NCI-H2029 (cell line): ENCODE measurements around the gene ALOX12B.
"Not testable (repeated sequence)": the region's sequence is repeated elsewhere in the genome, so short reads cannot be mapped to it uniquely, and the experiment has no call there.

Source experiments
- DNase-seq: peaks from one replicate; lab custom pipeline; 2025; lab: John Stamatoyannopoulos, UW

Gene ALOX12B

DNA sequence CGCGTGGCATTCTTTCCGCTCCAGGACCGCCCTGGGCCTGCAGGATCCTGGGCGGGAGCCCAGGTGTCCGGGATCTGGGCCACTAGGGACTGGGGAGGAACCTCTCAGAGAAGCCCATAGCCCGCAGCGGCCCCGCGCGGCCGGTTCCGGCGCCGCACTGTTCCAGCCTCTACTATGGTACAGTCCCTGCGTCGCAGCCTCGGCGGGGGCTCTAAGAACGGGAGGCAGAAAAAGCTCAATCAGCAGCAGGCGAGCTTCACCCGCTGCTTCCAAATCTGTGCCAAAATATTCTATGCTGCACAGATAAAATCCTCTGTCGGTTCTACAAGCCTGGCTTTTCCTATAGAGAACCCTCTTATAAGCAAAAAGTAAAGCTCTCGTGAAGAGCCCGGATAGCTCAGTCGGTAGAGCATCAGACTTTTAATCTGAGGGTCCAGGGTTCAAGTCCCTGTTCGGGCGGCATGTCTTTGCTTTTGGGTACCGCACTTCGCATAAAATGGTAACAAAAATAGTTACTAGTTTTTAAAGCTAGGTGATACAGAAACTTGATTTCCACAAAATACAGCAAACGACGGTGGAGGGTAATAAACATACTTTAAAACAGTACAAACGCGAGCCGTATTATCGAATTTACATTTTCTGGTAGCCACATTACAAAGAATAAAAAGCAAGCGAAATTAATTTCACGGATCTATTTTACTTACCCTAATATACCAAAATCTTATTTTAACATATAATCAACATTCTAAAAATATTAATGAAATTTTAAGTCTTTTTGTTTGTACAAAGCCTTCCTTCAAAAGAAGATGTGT, 31.5 kb upstream of the ALOX12B start:
- peak; percentile 58 for DNase-seq

DNA sequence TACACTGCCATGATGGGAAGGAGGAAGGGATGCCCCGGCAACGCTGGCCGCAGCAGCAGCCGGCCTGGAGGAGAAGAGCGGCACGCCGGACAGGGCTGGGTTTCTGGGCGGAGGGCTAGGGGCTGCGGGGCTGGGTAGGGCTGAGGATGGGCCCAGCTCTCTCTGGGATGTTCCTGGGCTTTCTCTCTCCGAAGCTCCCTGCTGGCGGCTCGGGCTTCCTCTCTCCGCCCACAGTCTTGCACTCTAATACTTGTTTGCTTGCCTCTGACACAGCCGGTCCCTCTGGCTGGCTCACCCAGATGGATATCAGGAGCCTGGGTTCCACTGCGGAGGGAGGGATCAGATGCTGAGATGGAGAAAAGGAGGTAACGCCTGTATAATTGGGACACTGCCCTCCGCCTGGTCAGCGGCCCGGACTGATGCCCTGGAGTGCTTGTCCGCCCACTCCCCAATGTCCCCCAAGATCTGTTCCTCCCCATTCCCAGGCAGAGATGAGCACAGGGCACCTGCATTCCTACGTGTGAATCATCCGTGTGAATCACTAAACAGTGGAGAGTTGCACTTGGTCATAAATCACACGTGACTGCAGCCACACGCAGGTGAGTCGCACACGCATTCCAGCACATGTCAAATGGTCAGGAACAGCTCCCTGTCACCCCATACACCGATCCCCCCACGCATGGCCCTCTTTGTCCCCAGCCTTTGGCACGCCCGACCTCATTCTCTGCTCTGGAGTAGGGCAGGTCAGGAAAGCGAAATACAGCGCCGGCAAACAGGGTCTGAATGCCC, 30.7 kb upstream of the ALOX12B start, which contains the start of gene ALOXE3:
ALOXE3 (minus strand) TSS at position 535 of the 789 bp plus-strand sequence; CDS start at position 11, 524 bp downstream.
- DNase-seq: no peak

DNA sequence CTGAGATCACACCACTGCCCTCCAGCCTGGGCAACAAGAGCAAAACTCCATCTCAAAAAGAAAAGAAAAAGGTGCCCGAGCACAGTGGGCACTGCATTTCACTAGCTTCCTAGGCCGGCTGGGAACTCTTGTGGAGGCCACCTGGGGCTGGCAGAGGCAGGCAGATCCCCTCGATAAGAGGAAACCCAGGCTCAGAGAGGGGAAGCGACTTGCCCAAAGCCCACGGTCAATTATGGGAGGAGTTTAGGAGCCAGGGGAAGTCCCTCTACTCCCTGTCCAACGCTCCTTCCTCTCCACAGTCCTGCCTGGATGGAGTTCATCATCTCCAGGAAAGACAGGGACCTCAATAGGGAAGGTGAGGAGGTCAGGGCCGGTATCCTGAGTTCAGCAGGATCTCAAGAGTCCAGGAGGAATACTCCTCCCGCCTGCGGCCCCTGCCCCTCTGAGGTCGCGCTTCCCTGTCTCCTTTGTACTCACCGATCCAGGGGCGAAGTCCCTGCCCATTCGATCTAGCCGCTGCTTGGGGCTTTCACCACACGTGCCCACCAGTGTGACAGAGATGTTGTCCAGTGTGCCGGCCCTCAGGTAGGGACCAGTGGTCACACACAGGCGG, 30.0 kb upstream of the ALOX12B start:
- no peak for DNase-seq

GRCh38 chr17:8116776-8117175, 29.3 kb upstream of the ALOX12B start:
- DNase-seq: no peak

DNA sequence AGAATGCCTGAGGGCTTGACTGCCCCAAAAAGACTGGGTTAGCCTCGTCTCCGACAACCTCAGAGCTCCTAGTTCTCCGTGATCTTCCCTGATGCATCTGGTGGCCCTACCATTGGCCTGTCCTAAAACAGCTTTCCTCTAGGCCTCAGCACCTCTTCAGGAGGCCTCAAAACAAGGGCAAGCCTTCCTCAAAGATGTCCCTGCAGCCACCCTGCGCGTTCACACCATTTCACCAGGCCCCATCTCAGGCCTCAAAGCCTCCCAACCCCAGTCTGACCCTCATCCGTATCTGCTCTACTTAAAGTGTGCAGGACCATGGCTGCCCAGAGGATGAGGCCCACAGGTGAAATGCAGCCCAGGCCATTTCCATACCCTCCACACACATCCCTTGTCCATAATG, 23.4 kb upstream of the ALOX12B start:
- DNase-seq: no peak

- DNase-seq: no peak
Measured at GRCh38 chr17:8110456-8110804, 22.9 kb upstream of the ALOX12B start.

DNA sequence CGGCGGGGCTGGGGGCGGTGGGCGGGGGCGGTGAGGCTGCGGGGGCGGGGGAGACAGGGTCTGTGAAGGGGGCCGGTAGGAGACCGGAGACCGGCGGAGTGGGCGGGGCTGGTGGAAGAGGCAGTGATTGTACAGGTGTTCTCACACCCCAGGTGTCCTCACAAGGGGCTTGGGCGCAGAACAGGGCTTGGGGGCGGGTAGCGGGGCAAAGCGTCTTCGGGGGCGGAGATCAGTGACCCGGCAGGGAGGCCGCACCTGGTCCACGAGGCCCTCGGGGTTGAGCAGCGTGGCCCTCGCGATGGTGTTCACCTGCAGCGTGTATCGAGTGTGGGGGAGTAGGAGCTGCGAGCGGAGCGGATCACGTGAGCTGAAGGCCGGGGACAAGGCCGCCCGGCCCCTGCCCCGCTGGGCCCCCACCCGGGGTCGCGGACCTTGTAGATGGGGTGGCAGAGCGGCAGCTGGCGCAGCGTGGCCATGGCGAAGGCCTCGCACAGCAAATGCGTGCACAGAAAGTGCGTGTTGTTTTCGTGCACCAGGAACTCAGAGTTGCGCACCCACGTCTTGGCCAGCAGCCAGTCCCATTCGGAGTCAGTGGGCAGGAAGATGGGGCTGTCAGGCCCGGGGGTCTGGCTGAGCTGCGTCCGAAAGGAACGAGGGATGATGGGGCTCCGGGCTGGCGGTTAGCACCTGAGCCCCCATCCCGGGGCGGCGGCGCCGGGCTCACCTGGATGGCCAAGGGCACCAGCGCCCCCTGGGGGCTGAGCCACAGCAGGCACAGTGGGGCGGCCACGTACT, 22.3 kb upstream of the ALOX12B start:
- DNase-seq: peak; percentile 11

DNA sequence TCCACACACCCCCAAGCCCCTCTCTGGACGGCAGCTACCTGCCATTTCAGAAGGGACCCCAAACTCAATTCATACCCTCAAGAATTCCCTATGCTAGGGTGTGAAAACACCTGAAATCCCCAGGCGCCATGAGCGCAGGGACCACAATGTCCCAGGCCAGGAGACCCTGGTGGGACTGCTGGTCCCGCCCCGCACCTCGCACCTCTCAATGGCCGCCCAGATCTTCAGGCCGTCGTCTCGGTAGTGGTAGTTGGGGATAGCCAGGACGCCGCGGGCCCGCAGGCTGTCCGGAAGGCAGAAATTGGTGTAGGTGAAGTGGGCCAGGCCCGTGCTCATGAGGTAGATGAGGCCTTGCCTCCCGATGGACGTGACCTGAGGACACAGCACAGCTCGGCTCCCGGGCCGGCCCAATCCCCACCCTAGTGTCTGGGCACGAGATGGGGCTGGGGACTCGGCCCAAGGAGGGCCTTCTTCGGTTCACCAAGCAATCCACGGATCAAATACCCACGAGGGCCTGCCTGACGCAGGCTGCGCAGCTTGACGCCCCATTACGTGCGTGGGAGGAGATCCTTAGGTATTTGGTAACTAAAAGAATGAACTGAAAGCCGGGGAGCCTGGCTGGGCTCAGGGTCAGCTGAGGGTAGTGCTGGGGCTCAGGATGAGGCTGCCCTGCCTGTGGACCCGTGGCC, 21.6 kb upstream of the ALOX12B start:
- no peak for DNase-seq

- not testable (repeated sequence) for DNase-seq
Measured at GRCh38 chr17:8106980-8107379, 19.5 kb upstream of the ALOX12B start.

DNA sequence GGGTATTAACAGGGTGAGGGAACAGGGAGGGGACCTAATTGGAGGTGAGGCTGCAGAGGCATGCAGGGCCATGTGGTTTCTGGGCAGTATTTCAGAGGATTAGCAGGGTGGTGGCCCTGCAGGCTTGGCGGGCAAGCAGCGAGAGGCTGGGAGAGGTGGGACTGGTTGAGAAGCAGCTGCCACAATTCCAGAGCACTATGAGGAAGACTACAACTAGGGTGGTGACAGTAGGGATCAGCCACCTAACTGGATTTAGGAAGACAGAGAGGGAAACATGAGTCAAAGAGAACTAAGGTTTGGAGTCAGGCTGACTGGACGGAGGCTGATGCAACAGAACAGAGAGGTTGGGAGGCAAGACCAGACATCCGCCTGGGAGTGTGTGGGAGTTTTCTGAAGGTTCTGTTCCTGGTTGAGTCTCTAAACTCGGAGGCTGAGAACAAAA, 18.5 kb upstream of the ALOX12B start:
- no peak for DNase-seq

- no peak for DNase-seq
Measured at GRCh38 chr17:8104911-8105310, 17.4 kb upstream of the ALOX12B start.

DNA sequence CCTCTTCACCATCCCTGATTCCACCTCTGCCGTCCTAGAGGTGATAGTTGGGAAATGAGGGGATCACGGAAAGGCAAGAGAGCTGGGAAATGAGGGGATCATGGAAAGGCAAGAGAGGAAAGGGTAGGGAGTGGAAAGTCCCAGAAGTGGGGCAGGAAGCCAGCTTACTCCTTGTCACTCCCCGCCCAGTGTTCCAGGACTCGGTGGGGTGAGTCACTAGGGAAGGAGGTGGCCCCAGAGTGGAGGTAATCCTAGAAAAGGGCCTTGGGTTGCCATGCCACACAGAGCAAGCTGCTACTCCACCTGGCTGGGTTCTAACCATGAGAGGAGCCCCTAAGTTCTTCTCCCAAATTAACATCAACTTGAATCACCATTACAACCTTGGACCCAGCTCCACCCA, 16.0 kb upstream of the ALOX12B start:
- DNase-seq: no peak

GRCh38 chr17:8101721-8102120, 14.2 kb upstream of the ALOX12B start:
- DNase-seq: no peak

DNA sequence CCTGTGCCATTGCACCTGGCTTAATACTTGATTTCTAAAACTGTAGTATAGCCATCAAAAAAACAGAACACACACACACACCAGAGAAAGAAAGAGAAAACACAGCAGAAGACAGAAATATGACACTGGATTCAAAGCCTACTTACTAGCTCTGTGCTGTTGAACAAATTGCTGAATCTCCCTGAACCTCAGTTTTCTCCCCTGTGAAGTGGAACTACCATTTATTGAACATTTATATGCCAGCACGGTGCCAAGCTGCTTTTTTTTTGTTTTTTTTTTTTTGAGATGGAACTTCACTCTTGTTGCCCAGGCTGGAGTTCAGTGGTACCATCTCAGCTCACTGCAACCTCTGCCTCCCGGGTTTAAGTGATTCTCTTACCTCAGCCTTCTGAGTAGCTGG, 13.2 kb upstream of the ALOX12B start:
- no peak for DNase-seq

DNA sequence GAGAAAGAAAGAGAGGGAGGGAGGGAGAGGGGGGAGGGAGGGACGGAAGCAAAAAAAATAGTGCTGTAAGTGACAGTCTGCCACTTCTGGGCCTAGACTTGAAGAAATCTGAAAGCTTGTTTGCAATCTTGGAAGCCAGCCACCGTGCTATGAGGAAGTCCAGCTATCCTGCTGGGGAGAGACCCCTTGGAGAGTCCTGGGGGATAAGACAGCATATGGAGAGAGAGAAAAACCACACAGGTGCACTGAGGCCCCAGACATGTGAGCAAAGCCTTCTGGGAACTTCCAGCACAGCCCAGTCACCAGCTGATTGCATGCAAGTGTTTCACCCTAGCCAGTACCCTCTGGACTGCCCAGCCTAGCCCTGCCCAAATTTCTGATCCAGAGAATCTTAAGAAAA, 12.6 kb upstream of the ALOX12B start:
- DNase-seq: no peak

GRCh38 chr17:8096541-8096940, 9.0 kb upstream of the ALOX12B start:
- DNase-seq: no peak

- no peak for DNase-seq
Measured at GRCh38 chr17:8095361-8095760, 7.8 kb upstream of the ALOX12B start.

GRCh38 chr17:8091033-8091687, 3.6 kb upstream of the ALOX12B start:
- DNase-seq: no peak

DNA sequence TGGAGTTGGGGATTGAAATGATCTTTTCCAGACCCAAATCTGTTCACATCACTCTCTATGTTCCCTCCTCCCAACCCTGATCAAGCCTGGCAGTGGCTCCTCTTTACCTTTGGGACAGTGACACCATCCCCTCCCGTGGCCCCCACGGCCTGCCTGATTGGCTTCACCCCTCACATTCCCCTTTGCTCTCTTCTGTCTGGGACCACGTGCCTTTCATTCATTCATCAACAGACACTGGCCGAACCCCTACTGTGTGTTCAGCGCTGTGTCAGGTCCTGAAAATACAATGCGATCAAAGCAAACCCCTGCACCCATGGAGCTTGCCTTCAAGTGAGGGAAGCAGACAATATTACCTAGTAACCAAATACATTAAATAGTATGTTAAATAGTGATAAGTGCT, 2.2 kb upstream of the ALOX12B start:
- DNase-seq: no peak

GRCh38 chr17:8087952-8088230, 375 bp upstream of the ALOX12B start:
- DNase-seq: no peak

GRCh38 chr17:8084250-8084649, 3.3 kb downstream of the ALOX12B start:
- DNase-seq: no peak
